ENCODE data around the gene TMEM258.

DNA sequence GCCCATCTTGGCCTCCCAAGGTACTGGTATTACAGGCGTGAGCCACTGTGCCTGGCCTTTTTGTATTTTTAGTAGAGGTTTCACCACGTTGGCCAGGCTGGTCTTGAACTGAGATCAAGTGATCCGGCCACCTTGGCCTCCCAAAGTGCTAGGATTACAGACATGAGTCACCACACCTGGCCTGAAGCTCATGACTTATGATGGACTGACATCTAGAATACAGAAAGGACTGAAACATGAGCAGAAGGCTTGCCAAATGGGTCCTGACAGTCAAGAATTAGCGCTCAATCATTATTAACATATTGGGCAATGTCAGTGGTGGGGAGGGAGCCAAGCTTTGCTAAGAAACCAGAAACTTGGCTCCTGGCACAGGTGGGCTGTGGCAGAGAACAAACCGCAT, 19.4 kb upstream of the TMEM258 start:
- TF ChIP-seq, protein P1, sequence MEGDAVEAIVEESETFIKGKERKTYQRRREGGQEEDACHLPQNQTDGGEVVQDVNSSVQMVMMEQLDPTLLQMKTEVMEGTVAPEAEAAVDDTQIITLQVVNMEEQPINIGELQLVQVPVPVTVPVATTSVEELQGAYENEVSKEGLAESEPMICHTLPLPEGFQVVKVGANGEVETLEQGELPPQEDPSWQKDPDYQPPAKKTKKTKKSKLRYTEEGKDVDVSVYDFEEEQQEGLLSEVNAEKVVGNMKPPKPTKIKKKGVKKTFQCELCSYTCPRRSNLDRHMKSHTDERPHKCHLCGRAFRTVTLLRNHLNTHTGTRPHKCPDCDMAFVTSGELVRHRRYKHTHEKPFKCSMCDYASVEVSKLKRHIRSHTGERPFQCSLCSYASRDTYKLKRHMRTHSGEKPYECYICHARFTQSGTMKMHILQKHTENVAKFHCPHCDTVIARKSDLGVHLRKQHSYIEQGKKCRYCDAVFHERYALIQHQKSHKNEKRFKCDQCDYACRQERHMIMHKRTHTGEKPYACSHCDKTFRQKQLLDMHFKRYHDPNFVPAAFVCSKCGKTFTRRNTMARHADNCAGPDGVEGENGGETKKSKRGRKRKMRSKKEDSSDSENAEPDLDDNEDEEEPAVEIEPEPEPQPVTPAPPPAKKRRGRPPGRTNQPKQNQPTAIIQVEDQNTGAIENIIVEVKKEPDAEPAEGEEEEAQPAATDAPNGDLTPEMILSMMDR (IDR thresholded peaks at IDR 0.05) = no peak
- TF ChIP-seq POLR2A (IDR thresholded peaks at IDR 0.05) = no peak
